GM15510 (cell line): ENCODE results near the gene SLC1A1.

Source experiments
- POLR2A ChIP-seq: IDR thresholded peaks from 3 replicates; pipeline ENCODE4 v1.6.1; 2011; ENCODE audit warnings: borderline replicate concordance; ENCODE audit not compliant: insufficient read length; ENCODE audit errors: extremely low read depth

The SLC1A1 gene

DNA sequence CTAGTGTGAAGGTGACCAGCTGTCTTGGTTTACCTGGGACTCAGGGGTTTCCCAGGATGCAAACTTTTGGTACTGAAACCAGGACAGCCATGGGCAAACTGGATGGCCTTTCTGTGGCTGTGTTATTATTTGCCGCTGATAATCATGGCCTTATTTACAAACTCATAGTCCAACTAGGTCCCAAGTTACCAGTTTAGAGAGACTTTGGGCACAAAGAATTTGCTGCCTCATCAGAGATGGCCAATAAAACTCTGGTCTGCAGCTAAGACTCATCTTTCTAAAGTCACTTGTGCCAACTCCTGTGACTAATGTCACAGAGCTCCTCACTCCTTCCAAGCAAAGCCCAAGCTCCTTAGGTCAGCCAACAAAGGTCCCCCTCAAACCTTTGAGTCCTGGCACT lies 124.4 kb downstream of the SLC1A1 start:
- TF ChIP-seq POLR2A: no peak

DNA sequence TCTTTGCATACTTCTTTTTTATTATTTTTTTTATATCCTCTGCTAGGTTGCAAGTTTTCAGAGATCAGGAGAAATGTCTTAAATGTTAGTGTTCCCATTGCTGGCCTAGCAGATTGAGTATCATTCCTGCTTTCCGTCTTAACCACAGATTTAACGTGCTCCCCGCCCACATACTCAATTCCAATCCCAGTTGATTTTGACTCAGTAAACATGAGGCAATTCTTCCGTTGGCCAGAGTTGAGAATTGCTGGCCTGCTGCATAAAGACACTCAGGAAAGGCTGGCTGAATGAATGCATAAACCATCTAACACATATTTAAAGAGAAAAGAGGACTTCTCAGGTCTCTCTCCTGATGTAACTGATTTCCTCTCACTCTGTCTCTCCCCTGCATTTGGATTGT lies 125.0 kb downstream of the SLC1A1 start:
- no peak for TF ChIP-seq POLR2A

DNA sequence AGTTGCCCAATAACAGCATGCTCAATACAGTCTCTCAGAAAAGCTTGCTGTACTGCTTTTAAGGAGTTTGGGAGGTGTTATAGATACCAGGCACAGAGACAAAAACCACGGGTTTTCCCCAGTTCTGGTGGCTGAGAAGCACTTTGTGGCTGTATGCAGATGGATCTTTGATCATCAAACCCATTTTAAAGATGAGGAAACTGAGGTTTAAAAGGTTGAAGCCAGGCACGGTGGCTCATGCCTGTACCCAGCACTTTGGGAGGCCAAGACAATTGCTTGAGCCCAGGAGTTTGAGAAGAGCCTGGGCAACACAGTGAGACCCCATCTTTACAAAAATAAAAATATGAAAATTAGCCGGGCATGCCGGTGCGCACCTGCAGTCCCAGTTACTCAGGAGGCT lies 125.5 kb downstream of the SLC1A1 start:
- no peak for TF ChIP-seq POLR2A

DNA sequence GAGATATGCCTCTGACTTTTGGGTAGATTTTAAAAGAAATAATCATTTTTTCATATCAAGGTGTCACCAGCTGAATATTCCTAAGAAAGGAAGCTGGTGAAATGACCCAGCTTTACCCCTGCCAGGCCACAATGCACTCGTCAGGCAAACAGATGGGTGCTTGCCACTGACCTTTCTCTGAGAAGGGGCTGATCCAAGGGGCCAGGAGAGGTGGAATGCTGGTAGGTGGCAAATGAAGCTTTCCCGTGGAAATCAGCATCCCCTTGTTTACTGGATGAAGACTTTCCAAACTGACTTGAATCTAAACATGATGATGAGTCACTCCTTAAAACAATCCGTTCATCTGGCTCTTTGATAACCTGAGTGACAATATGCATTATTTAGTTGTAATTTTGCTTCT lies 127.5 kb downstream of the SLC1A1 start:
- no peak for TF ChIP-seq POLR2A

DNA sequence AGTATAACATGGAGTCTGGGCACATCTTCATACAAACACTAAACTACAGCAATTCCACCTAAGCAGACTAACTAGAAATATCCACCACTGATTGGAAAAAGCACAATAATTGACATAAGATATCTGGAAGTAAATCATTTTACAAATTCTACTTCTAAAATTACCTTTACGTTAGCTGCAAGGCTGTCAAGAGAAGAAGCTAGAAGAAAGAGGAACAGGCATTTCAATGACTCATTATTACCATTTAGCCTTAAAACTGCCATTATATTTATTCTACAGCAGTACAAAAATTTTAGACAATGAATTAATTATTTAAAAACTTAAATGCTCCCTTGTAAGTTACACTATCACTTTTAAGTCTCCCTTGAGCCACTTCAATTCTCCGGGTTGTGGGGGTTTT lies 128.4 kb downstream of the SLC1A1 start:
- TF ChIP-seq POLR2A: no peak

DNA sequence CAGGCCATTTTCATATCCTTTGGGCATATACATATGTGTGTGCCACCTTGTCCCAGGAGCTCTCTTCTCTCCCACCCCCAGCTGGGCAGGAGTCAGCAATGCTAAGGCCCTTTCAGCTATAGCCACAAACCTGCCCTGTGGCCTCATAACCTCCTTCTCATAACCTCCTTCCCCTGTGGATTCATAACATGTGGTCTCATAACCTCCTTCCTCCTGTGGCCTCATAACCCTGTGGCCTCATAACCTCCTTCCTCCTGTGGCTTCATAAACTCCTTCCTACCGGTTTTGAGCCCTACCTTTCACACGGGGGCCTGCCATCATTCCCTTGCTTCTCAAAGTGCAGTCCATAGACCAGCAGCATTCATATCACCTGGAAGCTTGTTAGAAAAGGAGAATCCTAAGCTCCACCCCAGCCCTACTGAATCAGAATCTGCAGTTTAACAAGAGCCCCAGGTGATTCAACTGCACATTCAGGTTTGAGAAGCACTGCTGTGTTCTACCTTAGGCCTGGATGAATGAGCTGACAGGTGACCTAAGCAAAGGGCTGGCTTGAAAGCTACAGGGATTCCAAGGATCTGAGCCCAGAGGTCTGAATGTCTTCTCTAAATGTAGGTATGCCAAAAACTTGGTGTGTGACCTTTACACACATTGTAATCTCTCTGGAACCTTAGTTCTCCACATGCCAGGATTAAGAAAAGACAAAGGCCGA lies 129.9 kb downstream of the SLC1A1 start:
- no peak for TF ChIP-seq POLR2A

DNA sequence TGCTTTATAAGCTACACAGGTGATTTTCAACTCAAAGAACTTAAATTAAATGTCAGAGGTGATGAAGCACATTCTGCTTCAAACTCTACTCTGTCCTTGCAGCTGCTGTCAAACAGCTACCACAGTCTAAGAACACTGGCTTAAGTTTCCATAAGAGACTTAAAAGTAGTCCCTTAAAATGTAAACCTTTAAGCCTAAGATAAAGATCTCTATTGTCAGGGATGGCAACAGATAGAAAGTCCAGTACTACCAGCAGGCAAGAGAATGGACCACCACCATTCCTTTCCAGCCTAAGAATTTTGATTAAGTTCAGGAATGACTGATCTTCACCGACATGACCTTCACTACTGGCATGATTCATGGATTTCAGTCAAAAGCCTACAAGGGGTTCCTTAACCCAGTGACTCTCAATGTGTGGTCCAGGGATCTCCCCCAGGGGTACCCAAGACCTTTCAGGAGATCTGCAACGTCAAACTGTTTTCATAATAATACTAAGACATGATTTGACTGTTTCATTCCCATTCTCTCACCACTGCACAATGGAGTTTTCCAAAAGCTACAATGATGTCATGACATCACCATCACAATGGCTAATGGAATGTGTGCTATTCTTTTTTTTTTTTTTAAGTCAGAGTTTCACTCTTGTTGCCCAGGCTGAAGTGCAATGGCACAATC lies 130.8 kb downstream of the SLC1A1 start:
- no peak for TF ChIP-seq POLR2A

DNA sequence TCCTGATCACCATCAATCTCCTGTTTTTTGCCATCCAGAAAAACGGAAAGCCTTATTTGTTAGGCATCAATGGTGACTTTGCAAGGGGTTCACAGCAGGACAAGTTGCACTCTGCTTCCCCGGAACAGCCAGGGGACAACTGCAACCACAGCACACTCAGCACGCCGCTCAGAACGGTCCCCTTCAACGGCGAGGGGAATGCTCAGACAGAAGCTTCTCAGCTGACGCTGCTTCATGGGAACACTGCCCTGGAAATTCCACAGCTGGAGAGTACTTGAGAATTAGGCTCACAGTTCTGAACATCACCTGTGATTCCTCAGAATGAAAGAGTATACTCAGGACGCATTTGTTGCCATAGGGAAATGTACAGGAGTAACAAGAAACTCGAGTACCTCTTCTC lies 131.7 kb downstream of the SLC1A1 start:
- TF ChIP-seq POLR2A: no peak

DNA sequence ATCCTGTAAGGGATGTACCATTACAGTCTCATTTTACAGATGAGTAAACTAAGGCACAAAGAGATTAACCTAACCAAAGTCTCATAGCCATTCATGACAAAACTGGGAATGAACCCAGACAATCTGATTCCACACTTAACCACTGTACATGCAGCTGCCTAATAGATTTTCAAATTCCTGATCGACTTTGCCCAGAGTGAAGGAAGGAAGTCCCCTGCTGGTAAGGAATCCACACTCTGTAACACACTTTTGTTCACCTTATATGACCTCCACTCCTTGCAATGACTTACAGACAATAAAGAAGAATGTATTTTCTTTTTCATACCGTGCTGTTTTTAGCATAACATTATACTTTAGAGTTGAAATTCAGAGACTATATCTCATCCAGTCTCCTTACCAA lies 140.6 kb downstream of the SLC1A1 start:
- TF ChIP-seq POLR2A: no peak
